HL-60/S4 treated with phorbol 12-myristate 13-acetate at 8.2 ng/mL for 4 days and 3 days (cell line): ENCODE results near the gene SASH1.

Experiments used
- in situ Hi-C: fragments of 300-500 bp; cut with MboI; formaldehyde crosslinking; loops from 2 replicates; pipeline ENCODE4 v1.15.0; 2022; ENCODE audit warnings: low sequenced_read_pairs

The SASH1 gene

DNA sequence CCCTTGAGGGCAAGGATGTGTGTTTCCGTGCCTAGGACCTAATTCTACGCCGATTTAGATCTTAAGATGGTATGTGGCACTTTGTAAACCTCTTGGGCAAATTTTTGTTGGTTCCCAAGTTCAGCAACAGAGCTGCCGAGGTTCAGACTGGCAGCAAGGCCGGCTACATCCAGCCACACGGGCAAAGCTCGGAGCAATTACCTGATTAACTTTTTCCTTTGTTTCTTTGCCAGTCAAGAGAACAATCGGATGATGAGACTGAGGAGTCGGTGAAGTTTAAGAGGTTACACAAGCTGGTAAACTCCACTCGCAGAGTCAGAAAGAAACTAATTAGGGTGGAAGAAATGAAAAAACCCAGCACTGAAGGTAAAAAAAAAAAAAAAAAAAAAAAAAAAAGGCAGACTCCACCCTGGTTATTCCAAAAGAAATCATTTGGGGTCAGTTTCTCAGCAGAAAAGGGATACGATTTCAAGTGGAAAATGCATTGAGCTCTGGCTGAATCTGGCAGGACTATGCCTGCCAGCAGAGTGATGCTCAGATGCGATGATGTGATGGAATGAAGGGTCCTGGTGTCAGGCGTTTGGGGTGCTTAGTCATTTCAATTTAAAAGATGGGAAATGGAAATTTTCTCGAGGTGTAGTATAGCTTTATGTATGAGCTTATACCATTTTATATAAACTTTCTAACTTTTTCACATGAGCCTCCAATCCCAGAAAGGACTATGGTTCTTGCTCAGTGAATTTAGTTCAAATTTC, 171.6 kb downstream of the SASH1 start:
- in situ Hi-C loops = no loop called here

DNA sequence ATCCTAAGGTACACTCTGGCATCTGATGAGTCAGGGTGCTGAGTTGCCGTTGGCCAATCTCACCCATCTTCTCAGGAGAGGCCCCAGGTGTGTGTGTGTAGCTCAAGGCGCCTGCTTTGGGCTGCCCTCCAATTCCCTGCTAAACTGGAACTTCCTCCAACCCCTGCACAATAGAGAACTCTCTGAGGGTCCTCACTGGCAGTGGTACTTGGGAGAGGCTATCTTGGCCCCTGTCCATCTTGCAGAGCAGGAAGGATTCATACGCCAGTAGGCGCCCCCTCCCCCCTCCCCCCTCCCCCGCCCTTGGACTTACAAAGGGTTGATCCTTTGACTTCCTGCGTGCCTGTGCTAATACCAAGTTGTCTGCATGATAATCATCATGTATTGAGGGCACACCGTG, 173.6 kb downstream of the SASH1 start:
- in situ Hi-C loops = no loop called here

DNA sequence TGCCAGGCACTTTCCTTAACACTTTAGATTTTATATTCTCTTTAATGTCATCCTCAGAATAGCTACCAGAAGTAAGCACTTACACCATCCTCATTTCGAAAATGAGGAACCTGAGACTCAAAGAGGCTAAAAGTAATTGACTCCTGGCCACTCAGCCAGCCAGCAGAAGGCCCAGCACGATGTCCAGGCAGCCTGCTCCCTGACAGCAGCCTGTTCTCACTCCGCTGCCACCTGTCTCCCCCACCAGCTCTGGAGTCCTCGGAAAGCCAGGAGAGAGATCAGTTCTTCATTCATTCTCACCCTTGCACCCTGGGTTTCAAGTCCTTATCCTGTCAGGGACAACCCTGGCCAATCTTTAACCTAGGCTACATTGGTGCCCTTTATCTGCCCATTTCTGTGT, 174.0 kb downstream of the SASH1 start:
- in situ Hi-C loops = no loop called here

DNA sequence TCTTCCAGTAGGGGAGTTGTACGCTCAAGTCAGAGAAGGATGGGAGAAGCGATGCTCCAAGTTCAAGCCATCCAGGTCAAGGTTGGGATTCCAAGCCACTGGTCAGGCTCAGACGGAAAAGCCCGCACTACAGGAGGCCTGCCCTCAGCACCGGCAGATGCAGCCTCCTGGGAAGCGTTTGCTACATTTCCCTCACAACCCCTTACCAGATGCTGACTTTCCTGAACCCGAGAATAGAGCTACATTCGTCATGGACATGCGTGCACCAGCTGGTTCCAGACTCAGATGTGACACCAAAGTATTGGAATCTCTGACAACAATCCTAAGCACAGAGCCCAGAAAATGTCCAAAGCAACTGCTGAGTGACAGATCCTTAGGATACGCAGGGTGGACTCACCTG, 174.8 kb downstream of the SASH1 start:
- in situ Hi-C loops = no loop called here

GRCh38 chr6:148518511-148519156, 176.0 kb downstream of the SASH1 start:
- in situ Hi-C loops = no loop called here

GRCh38 chr6:148520109-148520841, 177.6 kb downstream of the SASH1 start:
- in situ Hi-C loops = no loop called here

GRCh38 chr6:148521158-148521557, 178.5 kb downstream of the SASH1 start:
- in situ Hi-C loops = no loop called here

- in situ Hi-C loops = no loop called here
These were observed 178.9 kb downstream of the SASH1 start for GRCh38 chr6:148521586-148521985.

GRCh38 chr6:148523048-148523447, 180.4 kb downstream of the SASH1 start:
- in situ Hi-C loops = no loop called here

DNA sequence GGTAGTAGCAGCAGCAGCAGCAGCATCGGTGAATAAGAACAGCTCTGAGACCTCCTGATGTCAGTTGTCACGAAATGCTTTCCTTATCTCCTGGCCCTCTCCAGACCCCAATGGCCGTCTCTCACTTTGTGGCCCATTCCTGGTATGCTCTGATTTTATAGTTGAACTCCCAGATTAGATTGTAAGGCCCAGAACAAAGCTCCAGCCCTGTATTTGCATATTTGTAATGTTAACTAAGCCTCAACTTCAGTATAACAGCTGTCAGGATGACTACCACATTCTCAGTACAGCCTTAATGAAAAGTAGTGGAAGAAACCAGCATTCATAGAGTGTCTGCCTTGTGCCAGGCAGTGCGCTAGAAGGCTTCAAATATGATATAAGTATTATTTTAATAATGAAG, 180.9 kb downstream of the SASH1 start:
- in situ Hi-C loops = no loop called here

DNA sequence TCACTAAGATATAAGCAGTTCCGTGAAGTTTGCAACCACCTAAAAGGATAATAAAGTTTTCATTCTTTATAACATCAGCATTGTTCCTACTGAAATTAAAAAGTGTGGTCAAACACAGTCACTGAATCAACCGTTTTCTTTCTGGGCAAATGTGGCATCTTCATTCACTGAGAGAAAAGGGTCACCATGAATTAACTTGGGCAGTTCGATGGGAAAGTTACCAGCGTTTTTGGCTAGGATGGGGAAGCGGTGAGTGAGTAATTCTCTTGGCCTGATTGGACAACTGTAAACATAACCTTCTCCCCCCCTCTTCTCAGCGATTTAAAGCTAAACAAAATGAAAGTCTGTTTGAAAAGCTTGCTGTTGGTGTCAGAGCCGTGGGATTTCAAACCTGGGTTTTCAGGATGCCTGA, 181.8 kb downstream of the SASH1 start:
- in situ Hi-C loops = no loop called here

DNA sequence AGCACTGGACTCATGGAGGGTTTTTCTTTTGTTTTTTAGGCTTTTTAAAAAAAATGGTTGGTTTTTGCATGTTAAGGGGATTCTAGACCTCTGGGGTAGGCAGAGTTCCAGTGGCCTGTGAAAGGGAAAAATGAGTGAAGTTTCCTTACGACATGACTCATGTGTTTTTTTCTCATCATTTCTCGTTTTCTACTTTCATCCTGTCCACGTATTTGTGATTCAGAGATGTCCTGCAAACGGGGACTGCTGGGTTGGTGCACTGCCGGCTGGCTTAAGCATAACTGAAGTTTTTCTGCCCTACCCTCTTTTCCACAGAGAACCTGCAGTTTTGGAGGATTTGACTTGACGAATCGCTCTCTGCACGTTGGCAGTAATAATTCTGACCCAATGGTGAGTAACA, 182.3 kb downstream of the SASH1 start:
- in situ Hi-C loops = no loop called here

- in situ Hi-C loops = no loop called here
These were observed 182.8 kb downstream of the SASH1 start for GRCh38 chr6:148525453-148525852.

- in situ Hi-C loops = no loop called here
These were observed 183.5 kb downstream of the SASH1 start for GRCh38 chr6:148526145-148526544.

DNA sequence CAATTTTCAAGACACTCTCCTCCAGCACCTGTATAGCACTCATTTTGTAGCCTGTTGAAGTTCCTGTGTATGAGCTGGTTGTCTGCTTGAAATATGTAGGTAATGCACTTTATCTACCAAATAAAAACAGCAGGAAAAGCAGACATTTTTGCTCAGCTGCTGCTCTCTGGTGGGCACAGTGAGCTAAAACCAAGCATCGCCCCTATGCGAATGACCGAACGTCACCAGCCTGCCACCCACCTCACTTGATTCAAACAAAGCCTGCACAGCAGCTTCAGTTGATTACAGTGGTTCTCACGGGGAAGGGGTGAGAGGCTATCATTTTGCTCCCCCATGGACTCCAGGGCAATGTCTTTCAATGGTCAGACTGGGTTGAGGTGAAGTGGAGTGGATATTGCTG, 185.7 kb downstream of the SASH1 start:
- in situ Hi-C loops = no loop called here

GRCh38 chr6:148529010-148529409, 186.4 kb downstream of the SASH1 start:
- in situ Hi-C loops = no loop called here

DNA sequence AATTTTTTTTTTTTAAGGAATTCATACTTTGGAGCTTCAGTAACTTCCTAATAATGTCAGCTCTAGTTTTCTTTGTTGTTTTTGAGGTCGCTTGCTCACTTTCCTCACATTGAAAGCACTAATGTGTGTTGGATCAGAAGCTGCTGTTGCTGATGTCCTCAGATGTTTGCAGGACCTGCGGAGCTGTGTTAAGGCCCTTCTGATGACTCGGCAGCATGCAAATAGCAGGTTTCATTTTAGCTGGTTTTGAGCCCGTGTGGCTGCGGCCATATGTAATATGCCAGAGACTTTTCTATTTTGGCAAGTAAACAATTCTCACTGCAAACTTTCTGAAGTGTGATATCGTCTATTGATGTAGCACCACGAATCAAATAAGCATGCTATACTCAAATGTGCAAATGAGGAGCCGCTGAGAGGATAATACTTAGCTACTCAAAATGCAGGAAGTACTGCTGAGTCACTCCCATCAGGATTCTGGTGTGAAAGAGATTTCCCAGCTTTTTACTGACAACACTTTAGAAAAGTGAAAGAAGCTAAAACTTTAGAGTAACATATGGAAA, 187.8 kb downstream of the SASH1 start:
- in situ Hi-C loops = no loop called here

GRCh38 chr6:148530976-148531375, 188.3 kb downstream of the SASH1 start:
- in situ Hi-C loops = no loop called here

GRCh38 chr6:148532698-148533097, 190.1 kb downstream of the SASH1 start:
- in situ Hi-C loops = no loop called here

- in situ Hi-C loops = no loop called here
These were observed 190.9 kb downstream of the SASH1 start for GRCh38 chr6:148533309-148534107.

DNA sequence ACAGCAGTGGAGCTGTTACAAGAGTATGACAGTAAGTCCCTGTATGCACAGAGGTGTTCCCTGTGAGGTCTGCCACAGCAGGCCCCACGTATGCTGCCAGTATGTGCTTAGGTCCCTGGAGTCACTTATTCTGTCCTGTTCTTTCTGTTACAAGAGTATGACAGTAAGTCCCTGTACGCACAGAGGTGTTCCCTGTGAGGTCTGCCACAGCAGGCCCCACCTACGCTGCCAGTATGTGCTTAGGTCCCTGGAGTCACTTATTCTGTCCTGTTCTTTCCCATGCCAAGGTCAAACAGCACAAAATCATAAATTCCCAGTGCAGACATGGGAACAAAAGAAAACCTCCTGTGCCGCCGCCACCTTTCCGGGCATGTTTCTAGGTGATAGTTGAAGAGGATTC, 192.2 kb downstream of the SASH1 start:
- in situ Hi-C loops = no loop called here
